Stimulated activated CD4-positive, alpha-beta T cell treated with anti-CD3 and anti-CD28 coated beads, Interleukin-4, amount 100 ng/mL, for 4 hours (primary cell): ENCODE measurements around the gene AKAP12.

Source experiments
- DNase-seq, 2 experiments: peaks; one replicate each; pipeline ENCODE4 v3.0.0-alpha.2; 2020

Gene AKAP12

GRCh38 chr6:151385177-151385576 lies 145.4 kb downstream of the AKAP12 start:
- no peak for DNase-seq

- no peak for DNase-seq
These were observed 147.6 kb downstream of the AKAP12 start for GRCh38 chr6:151387175-151387970.

GRCh38 chr6:151388236-151388635 lies 148.5 kb downstream of the AKAP12 start:
- no peak for DNase-seq

DNA sequence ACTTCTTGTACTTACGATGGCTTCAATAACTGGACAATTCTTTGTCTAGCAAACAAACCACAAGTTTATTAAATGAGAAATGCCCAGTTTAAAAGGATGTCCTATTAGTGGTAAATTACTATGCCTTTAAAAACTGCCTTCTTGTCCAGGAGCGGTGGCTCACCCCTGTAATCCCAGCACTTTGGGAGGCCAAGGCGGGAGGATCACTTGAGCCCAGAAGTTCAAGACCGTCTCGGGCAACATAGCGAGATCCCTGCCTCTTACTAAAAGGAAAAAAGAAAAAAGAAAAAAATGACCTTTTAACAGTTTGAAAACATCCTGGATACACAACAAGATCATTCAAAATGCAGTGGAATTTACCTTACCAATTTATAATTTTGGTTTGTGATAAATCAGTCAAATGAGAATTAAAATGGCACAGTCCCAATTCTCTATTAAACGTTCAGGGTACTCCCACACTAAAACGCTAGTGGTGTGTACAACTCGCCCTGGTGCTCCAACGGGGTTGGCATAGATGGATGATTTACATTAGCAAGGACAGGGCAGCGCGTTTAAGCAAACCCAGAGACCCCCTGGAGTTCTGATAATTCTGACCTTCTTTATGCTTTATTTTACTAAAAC lies 149.3 kb downstream of the AKAP12 start:
- peak; percentile 10 to 14 for DNase-seq

DNA sequence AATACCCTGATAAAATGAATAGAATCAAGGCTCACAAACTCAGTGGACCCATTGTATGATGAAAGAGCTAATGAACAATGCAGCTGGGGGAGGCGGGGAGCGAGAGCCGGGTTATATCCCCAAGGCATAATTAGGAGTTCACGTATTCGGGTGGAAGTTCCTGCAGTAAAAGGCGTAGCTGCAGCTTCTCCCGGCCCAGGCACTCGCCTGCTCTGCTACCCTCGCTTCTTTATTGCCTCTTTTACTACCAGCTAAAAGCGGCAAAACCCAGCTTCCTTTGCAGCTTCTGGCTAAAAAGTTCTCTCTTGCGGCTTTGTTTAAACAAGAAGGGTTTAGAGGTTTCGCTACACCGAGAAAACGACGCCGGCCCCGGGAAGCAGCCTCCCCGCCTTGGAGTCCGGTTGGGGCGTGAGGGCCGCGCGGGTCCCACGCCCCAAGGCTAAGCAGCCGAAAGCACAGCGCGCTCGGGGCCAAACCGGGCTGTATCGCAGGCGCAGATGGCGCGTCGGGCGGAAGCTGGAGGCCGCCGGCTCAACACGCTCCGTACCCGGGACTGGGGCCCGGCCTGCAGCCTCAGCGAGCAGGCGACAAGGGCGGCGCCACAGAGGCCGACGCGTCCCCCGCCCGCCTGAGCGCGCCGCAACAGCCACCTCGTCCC lies 150.0 kb downstream of the AKAP12 start:
- DNase-seq: peak in 1 of 2 experiments; percentile 32

- peak; percentile 97 to 99 for DNase-seq
These were observed 150.6 kb downstream of the AKAP12 start for GRCh38 chr6:151390276-151390850.

DNA sequence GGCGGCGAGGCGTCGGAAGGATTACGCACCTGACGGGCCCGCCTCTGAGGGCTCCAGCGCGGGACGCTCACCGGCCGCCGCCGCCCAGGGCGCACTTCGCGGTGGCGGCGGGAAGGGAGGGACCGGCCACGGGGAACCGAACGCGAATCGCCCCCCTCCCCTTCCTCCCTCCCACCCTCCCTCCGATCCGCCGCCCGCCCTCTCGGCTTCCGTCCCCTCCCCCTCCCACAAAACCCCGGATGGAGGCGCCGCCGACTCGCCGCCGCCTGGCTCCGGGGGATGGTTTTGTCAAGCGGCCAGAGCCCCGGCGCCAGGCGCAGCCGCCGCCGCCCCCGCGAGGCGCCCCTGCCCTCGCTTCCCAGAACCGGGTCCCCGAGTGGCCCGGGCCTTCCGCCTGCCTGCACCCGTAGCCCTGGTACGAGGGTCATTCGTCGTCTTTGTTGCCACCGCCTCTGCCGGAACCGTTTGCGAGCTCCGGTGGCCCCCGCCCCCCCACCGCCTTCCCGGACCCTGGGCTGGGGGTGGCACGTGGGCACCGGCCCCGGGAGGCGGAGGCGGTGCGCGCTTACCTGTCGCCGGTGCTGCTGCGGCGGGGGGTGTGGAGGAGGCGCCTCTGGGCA lies 151.2 kb downstream of the AKAP12 start:
- DNase-seq: peak; percentile 77 to 78

DNA sequence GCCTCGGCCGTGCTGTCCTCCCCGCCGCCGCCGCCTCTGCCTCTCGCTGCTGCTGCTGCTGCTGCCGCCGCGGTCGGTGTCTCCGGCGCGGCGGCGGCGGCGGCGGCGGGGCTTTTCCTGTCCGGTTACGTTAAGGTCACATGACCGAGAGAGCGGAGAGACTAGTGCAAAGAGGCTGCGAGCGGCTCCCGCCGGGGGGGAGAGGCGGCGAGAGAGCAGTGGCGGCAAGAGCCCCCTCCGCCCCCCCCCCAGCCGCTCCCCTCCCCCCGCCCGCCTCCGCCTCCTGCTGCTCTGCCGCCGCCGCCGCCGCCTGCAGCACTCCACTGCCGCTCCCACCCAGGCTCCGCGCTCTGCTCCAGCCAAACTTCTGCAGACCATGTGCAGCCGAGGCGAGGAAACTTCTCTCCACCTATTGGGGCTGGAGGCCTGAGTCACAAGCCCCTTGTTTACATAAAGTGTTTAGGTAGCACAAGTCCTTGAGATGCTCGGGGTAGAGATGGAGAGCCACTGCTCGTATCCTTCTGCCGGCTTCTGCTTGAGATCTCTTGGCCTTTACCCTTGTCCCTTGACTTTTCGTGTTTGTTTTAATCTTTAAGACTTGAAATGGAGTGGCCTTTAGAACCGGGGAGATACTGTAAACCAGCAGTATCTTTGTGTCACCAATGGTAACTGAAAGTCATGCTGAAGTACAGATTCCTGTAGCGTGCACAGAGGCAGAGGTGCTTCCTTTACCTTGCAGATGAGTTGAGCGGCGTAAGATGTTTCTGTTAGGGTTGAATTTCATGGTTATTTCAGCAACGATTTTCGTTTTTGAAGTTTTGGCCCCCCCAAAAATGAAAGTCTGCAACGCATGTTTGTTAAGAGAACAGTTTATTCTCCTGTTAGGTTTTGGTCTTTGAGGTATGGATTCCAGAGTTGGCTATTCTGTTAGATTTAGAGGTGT lies 152.0 kb downstream of the AKAP12 start, which contains the start of gene ZBTB2:
TSS of gene ZBTB2 (minus strand) at position 89 of the 943 bp plus-strand sequence. CDS start 17,922 bp downstream, outside the sequence.
- peak; percentile 56 to 58 for DNase-seq

DNA sequence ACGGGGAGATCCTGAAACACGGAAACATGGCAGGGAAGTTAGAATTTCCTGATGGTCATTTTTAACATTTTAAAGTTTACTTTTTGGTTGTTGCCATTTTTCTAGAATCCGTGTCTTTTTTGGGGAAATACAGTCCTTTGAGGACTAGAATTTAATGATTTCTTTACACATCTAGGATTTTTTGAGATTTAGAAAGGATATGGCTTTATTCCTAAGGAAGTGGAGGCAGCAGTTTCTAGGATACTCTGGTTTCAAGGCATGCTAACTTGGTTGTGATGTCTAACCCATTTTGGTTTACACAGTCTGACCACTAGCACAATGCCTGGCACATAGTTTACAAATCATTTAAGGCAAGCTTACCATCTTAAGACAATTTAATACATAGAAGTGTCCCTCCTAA lies 152.7 kb downstream of the AKAP12 start:
- no peak for DNase-seq

DNA sequence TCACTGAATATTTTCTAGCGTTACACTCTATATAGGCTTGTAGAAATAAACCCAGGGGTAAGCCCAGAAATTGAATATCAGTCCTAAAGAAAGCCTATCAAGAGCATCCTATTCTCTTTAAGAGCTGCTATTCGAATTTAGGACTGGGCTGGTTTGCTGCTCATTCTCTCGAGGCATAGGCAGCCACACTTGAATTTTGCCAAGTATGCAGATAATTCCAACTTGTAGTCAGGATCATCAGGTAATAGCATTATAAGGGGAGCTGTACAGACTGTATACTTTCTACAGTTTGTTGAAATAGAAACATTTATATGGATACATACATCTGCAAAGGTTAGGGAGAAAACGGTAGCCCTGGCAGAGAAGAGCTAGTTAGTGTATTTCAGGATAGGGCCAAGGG lies 153.6 kb downstream of the AKAP12 start:
- DNase-seq: no peak

GRCh38 chr6:151399679-151400078 lies 159.9 kb downstream of the AKAP12 start:
- DNase-seq: no peak

DNA sequence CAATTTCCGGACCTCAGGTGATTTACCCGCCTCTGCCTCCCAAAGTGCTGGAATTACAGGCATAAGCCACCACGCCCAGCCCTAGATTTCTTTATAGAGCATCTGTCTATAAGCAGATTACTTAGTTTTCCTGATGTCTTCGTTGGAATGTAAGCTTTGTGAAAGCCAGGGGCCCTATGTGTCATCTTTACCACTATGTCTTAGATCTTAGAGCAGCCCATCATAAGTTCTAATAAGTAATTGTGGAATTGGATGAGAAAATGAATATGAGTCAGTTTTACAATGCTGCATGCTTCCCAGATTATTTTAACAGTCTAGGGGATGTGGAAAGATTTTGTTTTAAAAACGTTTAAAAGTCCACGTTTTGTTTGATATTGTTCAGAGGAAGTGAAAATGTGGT lies 160.7 kb downstream of the AKAP12 start:
- no peak for DNase-seq

GRCh38 chr6:151402228-151402627 lies 162.5 kb downstream of the AKAP12 start:
- no peak for DNase-seq

DNA sequence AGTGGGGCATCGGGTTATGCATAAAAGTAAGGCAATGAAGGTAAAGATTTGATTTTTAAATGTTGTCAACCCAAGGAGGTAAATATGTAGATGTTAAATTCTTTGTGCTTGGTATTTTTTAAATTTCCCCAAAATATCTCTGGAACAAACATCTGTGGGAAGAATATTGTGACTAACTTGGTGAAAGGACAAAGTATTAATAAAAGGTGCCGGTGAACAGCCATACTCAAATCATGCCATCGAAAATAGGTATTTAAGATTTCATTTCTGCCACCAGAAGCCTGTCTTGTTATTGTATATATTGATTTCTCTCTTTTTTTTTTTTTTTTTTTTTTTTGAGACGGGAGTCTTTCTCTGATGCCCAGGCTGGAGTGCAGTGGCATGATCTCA lies 164.1 kb downstream of the AKAP12 start:
- no peak for DNase-seq
